ENCODE data around the gene ECE1.

The ECE1 gene

GRCh38 chr1:21313203-21313885, 23.1 kb upstream of the ECE1 start:
- no peak for TF ChIP-seq CTCF (IDR thresholded peaks at IDR 0.05; ENCODE audit: insufficient read depth, low read length, missing control alignments)
- POLR2A ChIA-PET, result interaction anchor here (0.6 to 1.7 kb wide), 2 partner anchors 13 to 32 kb away, joined by 3 to 4 read pairs; no protein-coding TSS in a partner anchor
- H3K4me3 ChIP-seq (ENCODE audit: low read depth, low read length), result no peak overlapping the region
- DNase-seq (ENCODE audit: low read depth, low spot score), result no peak
- CTCF ChIA-PET, result interaction anchor here (0.6 to 2.9 kb wide), 10 partner anchors 9 to 58 kb away, joined by 3 to 13 read pairs (median 6); no protein-coding TSS in a partner anchor

GRCh38 chr1:21312407-21312992, 22.2 kb upstream of the ECE1 start:
- POLR2A ChIA-PET, result interaction anchor here (1.7 kb wide), 1 partner anchor 33 kb away, joined by 4 read pairs; no protein-coding TSS in a partner anchor
- no peak overlapping the region for H3K4me3 ChIP-seq (ENCODE audit: low read depth, low read length)
- no peak for TF ChIP-seq CTCF (IDR thresholded peaks at IDR 0.05; ENCODE audit: insufficient read depth, low read length, missing control alignments)
- CTCF ChIA-PET, result interaction anchor here (0.6 to 2.0 kb wide), 7 partner anchors 10 to 57 kb away, joined by 3 to 11 read pairs (median 4); no protein-coding TSS in a partner anchor
- no peak for DNase-seq (ENCODE audit: low read depth, low spot score)

- POLR2A ChIA-PET, result no interaction called here
- no peak overlapping the region for H3K4me3 ChIP-seq (ENCODE audit: low read depth, low read length)
- no peak for DNase-seq (ENCODE audit: low read depth, low spot score)
- no peak for TF ChIP-seq CTCF (IDR thresholded peaks at IDR 0.05; ENCODE audit: insufficient read depth, low read length, missing control alignments)
- CTCF ChIA-PET, result interaction anchor here (1.1 to 2.7 kb wide), 2 partner anchors 11 to 41 kb away, joined by 4 to 8 read pairs; no protein-coding TSS in a partner anchor
Observed at GRCh38 chr1:21311016-21311415, 20.8 kb upstream of the ECE1 start.

- no peak for DNase-seq (ENCODE audit: low read depth, low spot score)
- no peak for TF ChIP-seq CTCF (IDR thresholded peaks at IDR 0.05; ENCODE audit: insufficient read depth, low read length, missing control alignments)
- CTCF ChIA-PET, result interaction anchor here (0.7 to 2.7 kb wide), 4 partner anchors 39 to 54 kb away, joined by 3 to 8 read pairs (median 4); no protein-coding TSS in a partner anchor
- no peak overlapping the region for H3K4me3 ChIP-seq (ENCODE audit: low read depth, low read length)
- POLR2A ChIA-PET, result no interaction called here
Observed at GRCh38 chr1:21308847-21309652, 18.8 kb upstream of the ECE1 start.

GRCh38 chr1:21308330-21308729, 18.1 kb upstream of the ECE1 start:
- POLR2A ChIA-PET, result no interaction called here
- CTCF ChIA-PET, result interaction anchor here (1.0 to 3.0 kb wide), 5 partner anchors 15 to 54 kb away, joined by 3 to 13 read pairs (median 4); no protein-coding TSS in a partner anchor
- TF ChIP-seq CTCF (IDR thresholded peaks at IDR 0.05; ENCODE audit: insufficient read depth, low read length, missing control alignments), result no peak
- H3K4me3 ChIP-seq (ENCODE audit: low read depth, low read length), result no peak overlapping the region
- no peak for DNase-seq (ENCODE audit: low read depth, low spot score)
